Osteoblast (primary cell): ENCODE results near the gene CHERP. TPM values are rescaled to one million over a fixed set of nuclear protein-coding genes. Genes with fewer than 3 reads are reported as not detected.
"Not testable (repeated sequence)": the region's sequence is repeated elsewhere in the genome, so short reads cannot be mapped to it uniquely, and the experiment has no call there.

Experiments used
- DNase-seq: peaks from one replicate; pipeline ENCODE4 v3.0.0; 2011; ENCODE audit warnings: low spot score, mixed read lengths; ENCODE audit not compliant: insufficient read length; ENCODE audit errors: missing footprints
- H2AFZ ChIP-seq: 2 replicates; pipeline ENCODE4 v1.6.0; 2011; ENCODE audit warnings: mild to moderate bottlenecking, low read length
- H3K27ac ChIP-seq: 2 replicates; pipeline ENCODE4 v1.5.1; 2011; ENCODE audit warnings: mild to moderate bottlenecking, low read depth, low read length, moderate library complexity
- H3K27me3 ChIP-seq: 2 replicates; pipeline ENCODE4 v1.6.0; 2012; ENCODE audit warnings: mild to moderate bottlenecking, control low read depth, inconsistent platforms, low read length, moderate library complexity; ENCODE audit not compliant: insufficient read depth
- H3K36me3 ChIP-seq: 2 replicates; pipeline ENCODE4 v1.5.1; 2011; ENCODE audit warnings: mild to moderate bottlenecking, low read length, control low read depth, moderate library complexity; ENCODE audit not compliant: insufficient read depth
- H3K4me1 ChIP-seq: 2 replicates; pipeline ENCODE4 v1.5.1; 2011; ENCODE audit warnings: mild to moderate bottlenecking, low read length, control low read depth, moderate library complexity; ENCODE audit not compliant: insufficient read depth
- H3K4me2 ChIP-seq: 2 replicates; pipeline ENCODE4 v1.6.0; 2011; ENCODE audit warnings: mild to moderate bottlenecking, low read length; ENCODE audit not compliant: insufficient read depth
- H3K4me3 ChIP-seq: fragments of 200-600 bp; sonication (generic); 3 replicates; pipeline ENCODE4 v1.5.1; 2012; ENCODE audit warnings: mild to moderate bottlenecking, low read length, inconsistent platforms; ENCODE audit not compliant: insufficient read depth
- H3K79me2 ChIP-seq: 2 replicates; pipeline ENCODE4 v1.6.0; 2012; ENCODE audit warnings: mild to moderate bottlenecking, low read length, control low read depth, inconsistent platforms; ENCODE audit not compliant: insufficient read depth
- H3K9me3 ChIP-seq: 2 replicates; pipeline ENCODE4 v1.5.1; 2011; ENCODE audit warnings: low read depth, low read length, control low read depth
- H4K20me1 ChIP-seq: 2 replicates; pipeline ENCODE4 v1.6.0; 2012; ENCODE audit warnings: mild to moderate bottlenecking, low read length, control low read depth; ENCODE audit not compliant: insufficient read depth
- CTCF ChIP-seq: IDR thresholded peaks from 2 replicates; pipeline ENCODE4 v1.5.1; 2011; ENCODE audit warnings: mild to moderate bottlenecking, low read depth, low read length, moderate library complexity; ENCODE audit errors: extremely low read depth
- small RNA-seq: library from RNA; depleted of rRNA; stranded (forward); fragments of <200 nt; gene quantifications from one replicate; pipeline ENCODE3, GENCODE V24; 2012
- total RNA-seq: library from RNA; depleted of rRNA; stranded (reverse); fragments of >200 nt; gene quantifications from 2 replicates; pipeline ENCODE4 v1.2.3, GENCODE V29; 2012

The CHERP gene
- total RNA-seq, 1 donor: 5.8 TPM

GRCh38 chr19:16472992-16473391 lies 69.2 kb downstream of the CHERP start:
- TF ChIP-seq CTCF: no peak
- no peak for DNase-seq
- H3K9me3 ChIP-seq: no peaks in the 10 kb centered on the region
- peaks cover 22% of the 10 kb centered on the region for H4K20me1 ChIP-seq
- H3K36me3 ChIP-seq: no peaks in the 10 kb centered on the region
- peaks cover 9% of the 10 kb centered on the region for H3K4me1 ChIP-seq
- no peak overlapping the region for H3K27ac ChIP-seq
- peaks cover 36% of the 10 kb centered on the region for H3K79me2 ChIP-seq
- no peak overlapping the region for H2AFZ ChIP-seq
- H3K4me2 ChIP-seq: no peak overlapping the region
- H3K27me3 ChIP-seq: no peaks in the 10 kb centered on the region
- H3K4me3 ChIP-seq: no peak overlapping the region

DNA sequence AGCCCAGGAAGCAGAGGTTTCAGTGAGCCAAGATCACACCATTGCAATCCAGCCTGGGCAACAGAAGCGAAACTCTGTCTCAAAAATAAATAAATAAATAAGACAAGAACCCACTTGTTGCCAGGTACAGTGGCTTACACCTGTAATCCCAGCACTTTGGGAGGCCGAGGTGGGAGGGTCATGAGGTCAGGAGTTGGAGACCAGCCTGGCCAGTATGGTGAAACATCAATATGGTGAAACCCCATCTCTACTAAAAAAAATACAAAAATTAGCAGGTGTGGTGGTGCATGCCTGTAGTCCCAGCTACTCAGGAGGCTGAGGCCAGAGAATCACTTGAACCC lies 69.7 kb downstream of the CHERP start:
- not testable (repeated sequence) for DNase-seq, H3K4me1 ChIP-seq, H3K36me3 ChIP-seq, H3K27me3 ChIP-seq, H3K9me3 ChIP-seq
- peak overlapping the region; percentile 95 for H2AFZ ChIP-seq
- peak overlapping the region; percentile 90 for H3K4me3 ChIP-seq
- H3K4me2 ChIP-seq: peak overlapping the region; percentile 96
- H4K20me1 ChIP-seq: peaks cover 25% of the 10 kb centered on the region
- H3K27ac ChIP-seq: peak overlapping the region; percentile 90
- H3K79me2 ChIP-seq: peaks cover 40% of the 10 kb centered on the region

- Histone ChIP-seq H3K27ac (peak overlapping the region; percentile 70), H2AFZ (peak overlapping the region; percentile 68), H3K27me3 (no peaks in the 10 kb centered on the region), H3K4me1 (peaks cover 9% of the 10 kb centered on the region), H3K36me3 (no peaks in the 10 kb centered on the region), H4K20me1 (peaks cover 32% of the 10 kb centered on the region), H3K79me2 (peaks cover 53% of the 10 kb centered on the region), H3K4me2 (peak overlapping the region; percentile 100), H3K4me3 (peak overlapping the region; percentile 90), H3K9me3 (no peaks in the 10 kb centered on the region)
- peak; percentile 93 for DNase-seq
- no peak for TF ChIP-seq CTCF
These were observed 71.1 kb downstream of the CHERP start for GRCh38 chr19:16470911-16471811.

- Histone ChIP-seq H3K79me2 (peaks cover 58% of the 10 kb centered on the region), H4K20me1 (peaks cover 34% of the 10 kb centered on the region), H3K4me2 (peak overlapping the region; percentile 100), H3K4me3 (peak overlapping the region; percentile 90), H3K36me3 (no peaks in the 10 kb centered on the region), H3K27me3 (no peaks in the 10 kb centered on the region), H3K9me3 (no peaks in the 10 kb centered on the region), H3K27ac (peak overlapping the region; percentile 70), H3K4me1 (peaks cover 9% of the 10 kb centered on the region), H2AFZ (no peak overlapping the region)
- peak; percentile 85 for DNase-seq
- TF ChIP-seq CTCF: no peak
These were observed 71.7 kb downstream of the CHERP start for GRCh38 chr19:16470541-16470910.

Small RNAs within 50 kb of the gene (small RNA-seq; reads per million reads assigned to genes)
- gene RN7SL146P: not detected

Other genes with a start within 250 kb of the CHERP start
- 11.2 and 16.6 TPM in 2 replicates for gene KLF2, start 217.6 kb downstream of the CHERP start, total RNA-seq
- 13.8 and 15.2 TPM in 2 replicates for gene EPS15L1, start 70.5 kb downstream of the CHERP start, total RNA-seq
- not detected in 2 replicates for gene CALR3, start 46.3 kb downstream of the CHERP start, total RNA-seq
- gene C19orf44, start 46.0 kb downstream of the CHERP start, total RNA-seq: 7.2 and 7.7 TPM in 2 replicates
- gene SLC35E1, start 30.0 kb upstream of the CHERP start, total RNA-seq: 38.0 and 41.5 TPM in 2 replicates
- gene MED26, start 85.8 kb upstream of the CHERP start, total RNA-seq: 5.8 and 6.5 TPM in 2 replicates
- gene SMIM7, start 117.7 kb upstream of the CHERP start, total RNA-seq: 57.8 and 60.1 TPM in 2 replicates
- gene TMEM38A, start 118.7 kb upstream of the CHERP start, total RNA-seq: 2.4 and 2.5 TPM in 2 replicates
- not detected in 2 replicates for gene NWD1, start 177.4 kb upstream of the CHERP start, total RNA-seq